Measurements from ENCODE around the gene LRCH1.

- no peak for TF ChIP-seq CTCF (IDR thresholded peaks at IDR 0.05)
- TF ChIP-seq POLR2A (IDR thresholded peaks at IDR 0.05): no peak
These were observed 14.7 kb downstream of the LRCH1 start for GRCh38 chr13:46567671-46568070.
